MM.1S (cell line): Measurements from ENCODE around the gene PRCC.

Experiments
- DNase-seq: peaks from one replicate; pipeline ENCODE4 v3.0.0-alpha.2; 2015
- H2AFZ ChIP-seq: fragments of 300-600 bp; sonication (generic); 2 replicates; pipeline ENCODE4 v1.6.0; 2016; ENCODE audit warnings: antibody characterized with exemption, low read length
- H3F3A ChIP-seq: fragments of 300-600 bp; sonication (generic); 2 replicates; pipeline ENCODE4 v1.6.1; 2016; ENCODE audit warnings: mild to moderate bottlenecking, antibody characterized with exemption, low read length, moderate library complexity, mixed read lengths; ENCODE audit not compliant: insufficient read depth
- H3K27ac ChIP-seq: fragments of 300-600 bp; sonication (generic); 2 replicates; pipeline ENCODE4 v1.5.1; 2016; ENCODE audit warnings: mild to moderate bottlenecking, low read length
- H3K27me3 ChIP-seq: fragments of 300-600 bp; sonication (generic); replicated peaks from 2 replicates; pipeline ENCODE4 v1.6.0; 2016; ENCODE audit warnings: low read length; ENCODE audit not compliant: insufficient read depth
- H3K36me3 ChIP-seq: fragments of 300-600 bp; sonication (generic); replicated peaks from 2 replicates; pipeline ENCODE4 v1.6.1; 2016; ENCODE audit warnings: mild to moderate bottlenecking, low read length, mixed read lengths; ENCODE audit not compliant: insufficient read depth
- H3K4me1 ChIP-seq: fragments of 300-600 bp; sonication (generic); 2 replicates; pipeline ENCODE4 v1.6.1; 2016; ENCODE audit warnings: low read length, mixed read lengths
- H3K4me2 ChIP-seq: fragments of 300-600 bp; sonication (generic); 2 replicates; pipeline ENCODE4 v1.6.0; 2016; ENCODE audit warnings: low read depth, low read length
- H3K4me3 ChIP-seq: fragments of 300-600 bp; sonication (generic); 2 replicates; pipeline ENCODE4 v1.5.1; 2016; ENCODE audit warnings: low read length, mixed read lengths
- H3K79me2 ChIP-seq: fragments of 300-600 bp; sonication (generic); 2 replicates; pipeline ENCODE4 v1.6.1; 2016; ENCODE audit warnings: mixed run types, low read length, mixed read lengths
- H3K9ac ChIP-seq: fragments of 300-600 bp; sonication (generic); 2 replicates; pipeline ENCODE4 v1.6.1; 2016; ENCODE audit warnings: low read length, mixed read lengths
- H3K9me2 ChIP-seq: fragments of 300-600 bp; sonication (generic); replicated peaks from 2 replicates; pipeline ENCODE4 v1.6.1; 2016; ENCODE audit warnings: mild to moderate bottlenecking, low read length, mixed read lengths; ENCODE audit not compliant: insufficient read depth
- H3K9me3 ChIP-seq: fragments of 300-600 bp; sonication (generic); replicated peaks from 2 replicates; pipeline ENCODE4 v1.6.1; 2016; ENCODE audit warnings: mild to moderate bottlenecking, low read length, mixed read lengths; ENCODE audit not compliant: insufficient read depth
- H4K20me1 ChIP-seq: fragments of 300-600 bp; sonication (generic); 2 replicates; pipeline ENCODE4 v1.6.1; 2016; ENCODE audit warnings: mild to moderate bottlenecking, low read length, moderate library complexity, mixed read lengths; ENCODE audit not compliant: insufficient read depth
- CTCF ChIP-seq: fragments of 300-600 bp; sonication (generic); IDR thresholded peaks from 2 replicates; pipeline ENCODE4 v1.5.1; 2016; ENCODE audit warnings: antibody characterized with exemption, low read length, mixed read lengths
- EZH2 ChIP-seq: fragments of 300-600 bp; sonication (generic); optimal IDR thresholded peaks from 2 replicates; pipeline ENCODE3; 2017; ENCODE audit warnings: low read depth, mild to moderate bottlenecking, antibody characterized with exemption, low read length, mixed read lengths
- EZH2phosphoT487 ChIP-seq: fragments of 300-600 bp; sonication (generic); IDR thresholded peaks from 2 replicates; pipeline ENCODE4 v1.6.1; 2018; ENCODE audit warnings: antibody characterized with exemption, low read length

PRCC gene

GRCh38 chr1:156749419-156750118 lies 17.8 kb upstream of the PRCC start:
- Histone ChIP-seq H3K4me2 (peak overlapping the region; percentile 81), H3K79me2 (peaks cover 83% of the 10 kb centered on the region), H3F3A (peaks cover 42% of the 10 kb centered on the region), H3K9me2 (no peaks in the 10 kb centered on the region), H3K27me3 (no peaks in the 10 kb centered on the region), H3K36me3 (no peaks in the 10 kb centered on the region), H3K4me1 (peaks cover 43% of the 10 kb centered on the region), H3K9me3 (no peaks in the 10 kb centered on the region), H3K4me3 (peak overlapping the region; percentile 86), H3K27ac (peak overlapping the region; percentile 73), H2AFZ (no peak overlapping the region), H3K9ac (peak overlapping the region; percentile 88), H4K20me1 (no peaks in the 10 kb centered on the region)
- TF ChIP-seq CTCF (no peak), EZH2 (no peak), EZH2phosphoT487 (no peak)
- no peak for DNase-seq

GRCh38 chr1:156750191-156750672 lies 17.1 kb upstream of the PRCC start:
- Histone ChIP-seq H2AFZ (peak overlapping the region; percentile 32; the same call in 1 of the 2 replicates), H3K4me1 (peaks cover 43% of the 10 kb centered on the region), H3K4me2 (peak overlapping the region; percentile 81), H3K9me2 (no peaks in the 10 kb centered on the region), H3K27ac (peak overlapping the region; percentile 73), H3F3A (peaks cover 36% of the 10 kb centered on the region), H3K9ac (peak overlapping the region; percentile 88), H4K20me1 (no peaks in the 10 kb centered on the region), H3K79me2 (peaks cover 76% of the 10 kb centered on the region), H3K9me3 (no peaks in the 10 kb centered on the region), H3K4me3 (peak overlapping the region; percentile 86), H3K27me3 (no peaks in the 10 kb centered on the region), H3K36me3 (no peaks in the 10 kb centered on the region)
- peak; percentile 85 for DNase-seq
- TF ChIP-seq EZH2phosphoT487 (no peak), CTCF (no peak), EZH2 (no peak)

GRCh38 chr1:156750711-156751450 lies 16.5 kb upstream of the PRCC start:
- peaks cover 42% of the 10 kb centered on the region for H3K4me1 ChIP-seq
- H3K4me3 ChIP-seq = peak overlapping the region; percentile 86
- H3K9me3 ChIP-seq = no peaks in the 10 kb centered on the region
- H3K9me2 ChIP-seq = no peaks in the 10 kb centered on the region
- no peaks in the 10 kb centered on the region for H3K27me3 ChIP-seq
- no peaks in the 10 kb centered on the region for H4K20me1 ChIP-seq
- H2AFZ ChIP-seq = peak overlapping the region; percentile 32
- peak overlapping the region; percentile 81 for H3K4me2 ChIP-seq
- H3K79me2 ChIP-seq = peaks cover 70% of the 10 kb centered on the region
- TF ChIP-seq EZH2phosphoT487 (no peak), CTCF (no peak), EZH2 (no peak)
- H3K9ac ChIP-seq = peak overlapping the region; percentile 88
- peak; percentile 52 for DNase-seq
- peak overlapping the region; percentile 73 for H3K27ac ChIP-seq
- H3F3A ChIP-seq = peaks cover 32% of the 10 kb centered on the region
- no peaks in the 10 kb centered on the region for H3K36me3 ChIP-seq
